HUES48 (cell line): ENCODE measurements around the gene VWA5B1.

Experiments used
- H3K27ac ChIP-seq: one replicate; pipeline ENCODE4 v1.7.0; 2013; ENCODE audit warnings: low read depth, low read length, inconsistent platforms
- H3K27me3 ChIP-seq: 2 replicates; pipeline ENCODE4 v1.6.1; 2013; ENCODE audit warnings: mild to moderate bottlenecking, low read length; ENCODE audit not compliant: control insufficient read depth, insufficient read depth
- H3K36me3 ChIP-seq: 2 replicates; pipeline ENCODE4 v1.6.1; 2013; ENCODE audit warnings: low read length; ENCODE audit not compliant: control insufficient read depth, insufficient read depth
- H3K4me1 ChIP-seq: 2 replicates; pipeline ENCODE4 v1.6.1; 2013; ENCODE audit warnings: mild to moderate bottlenecking, low read length; ENCODE audit not compliant: control insufficient read depth, insufficient read depth
- H3K4me3 ChIP-seq: 2 replicates; pipeline ENCODE4 v1.5.1; 2013; ENCODE audit warnings: mild to moderate bottlenecking, low read depth, low read length
- H3K9ac ChIP-seq: 2 replicates; pipeline ENCODE4 v1.6.1; 2013; ENCODE audit warnings: mild to moderate bottlenecking, low read depth, low read length, moderate library complexity
- H3K9me3 ChIP-seq: 2 replicates; pipeline ENCODE4 v1.6.1; 2013; ENCODE audit warnings: low read length; ENCODE audit not compliant: control insufficient read depth, insufficient read depth

The VWA5B1 gene

GRCh38 chr1:20349971-20350370 lies 59.3 kb downstream of the VWA5B1 start:
- no peaks in the 10 kb centered on the region for H3K36me3 ChIP-seq
- no peak overlapping the region for H3K27ac ChIP-seq
- H3K4me1 ChIP-seq = no peaks in the 10 kb centered on the region
- H3K4me3 ChIP-seq = no peak overlapping the region
- H3K9me3 ChIP-seq = no peaks in the 10 kb centered on the region
- H3K27me3 ChIP-seq = no peaks in the 10 kb centered on the region
- no peak overlapping the region for H3K9ac ChIP-seq

GRCh38 chr1:20350421-20350820 lies 59.7 kb downstream of the VWA5B1 start:
- Histone ChIP-seq H3K9me3 (no peaks in the 10 kb centered on the region), H3K27me3 (no peaks in the 10 kb centered on the region), H3K4me1 (no peaks in the 10 kb centered on the region), H3K27ac (no peak overlapping the region), H3K4me3 (no peak overlapping the region), H3K36me3 (no peaks in the 10 kb centered on the region), H3K9ac (no peak overlapping the region)

GRCh38 chr1:20351911-20352701 lies 61.4 kb downstream of the VWA5B1 start:
- H3K27me3 ChIP-seq = no peaks in the 10 kb centered on the region
- no peak overlapping the region for H3K9ac ChIP-seq
- no peaks in the 10 kb centered on the region for H3K4me1 ChIP-seq
- H3K36me3 ChIP-seq = no peaks in the 10 kb centered on the region
- H3K4me3 ChIP-seq = no peak overlapping the region
- no peaks in the 10 kb centered on the region for H3K9me3 ChIP-seq
- no peak overlapping the region for H3K27ac ChIP-seq

GRCh38 chr1:20353836-20354235 lies 63.2 kb downstream of the VWA5B1 start:
- Histone ChIP-seq H3K9me3 (no peaks in the 10 kb centered on the region), H3K4me3 (no peak overlapping the region), H3K4me1 (no peaks in the 10 kb centered on the region), H3K27me3 (no peaks in the 10 kb centered on the region), H3K36me3 (no peaks in the 10 kb centered on the region), H3K27ac (no peak overlapping the region), H3K9ac (no peak overlapping the region)

GRCh38 chr1:20354610-20355009 lies 63.9 kb downstream of the VWA5B1 start:
- H3K4me3 ChIP-seq = no peak overlapping the region
- no peaks in the 10 kb centered on the region; the same call in 1 of the 2 replicates for H3K27me3 ChIP-seq
- H3K27ac ChIP-seq = no peak overlapping the region
- H3K9ac ChIP-seq = no peak overlapping the region
- H3K4me1 ChIP-seq = no peaks in the 10 kb centered on the region
- H3K9me3 ChIP-seq = no peaks in the 10 kb centered on the region
- H3K36me3 ChIP-seq = no peaks in the 10 kb centered on the region

GRCh38 chr1:20355101-20355827 lies 64.6 kb downstream of the VWA5B1 start:
- Histone ChIP-seq H3K4me1 (no peaks in the 10 kb centered on the region), H3K27me3 (peaks cover 2% of the 10 kb centered on the region; the same call in 1 of the 2 replicates), H3K9ac (no peak overlapping the region), H3K9me3 (no peaks in the 10 kb centered on the region), H3K27ac (no peak overlapping the region), H3K36me3 (no peaks in the 10 kb centered on the region), H3K4me3 (no peak overlapping the region)

GRCh38 chr1:20355828-20356735 lies 65.4 kb downstream of the VWA5B1 start:
- Histone ChIP-seq H3K27me3 (peaks cover 2% of the 10 kb centered on the region; the same call in 1 of the 2 replicates), H3K36me3 (no peaks in the 10 kb centered on the region), H3K4me3 (no peak overlapping the region), H3K4me1 (no peaks in the 10 kb centered on the region), H3K9ac (no peak overlapping the region), H3K9me3 (no peaks in the 10 kb centered on the region), H3K27ac (no peak overlapping the region)

- no peak overlapping the region for H3K4me3 ChIP-seq
- no peak overlapping the region for H3K27ac ChIP-seq
Observed at GRCh38 chr1:20356850-20357459, 66.3 kb downstream of the VWA5B1 start.

GRCh38 chr1:20357796-20358195 lies 67.1 kb downstream of the VWA5B1 start:
- Histone ChIP-seq H3K4me1 (no peaks in the 10 kb centered on the region), H3K9ac (no peak overlapping the region), H3K4me3 (no peak overlapping the region)

More at GRCh38 chr1:20356850-20357459, 66.3 kb downstream of the VWA5B1 start:
- Histone ChIP-seq H3K9ac (no peak overlapping the region), H3K4me1 (no peaks in the 10 kb centered on the region), H3K27me3 (peaks cover 2% of the 10 kb centered on the region; the same call in 1 of the 2 replicates), H3K9me3 (no peaks in the 10 kb centered on the region), H3K36me3 (no peaks in the 10 kb centered on the region)

GRCh38 chr1:20358761-20359263 lies 68.1 kb downstream of the VWA5B1 start:
- H3K4me1 ChIP-seq = no peaks in the 10 kb centered on the region
- no peaks in the 10 kb centered on the region for H3K9me3 ChIP-seq
- H3K9ac ChIP-seq = no peak overlapping the region
- no peak overlapping the region for H3K4me3 ChIP-seq
- peaks cover 17% of the 10 kb centered on the region for H3K27me3 ChIP-seq
- no peak overlapping the region for H3K27ac ChIP-seq
- H3K36me3 ChIP-seq = no peaks in the 10 kb centered on the region

More at GRCh38 chr1:20357796-20358195, 67.1 kb downstream of the VWA5B1 start:
- Histone ChIP-seq H3K27ac (no peak overlapping the region), H3K36me3 (no peaks in the 10 kb centered on the region), H3K9me3 (no peaks in the 10 kb centered on the region), H3K27me3 (peaks cover 8% of the 10 kb centered on the region)
